Sigmoid colon (tissue), 4 donors: ENCODE measurements around the gene PRKAG2.

Experiments
- CTCF ChIP-seq, 4 experiments: fragments of 450-650 bp in 3 of 4; fragments of 200-600 bp in 1 of 4; IDR thresholded peaks; one replicate each; pipeline ENCODE4 v1.5.1; 2016 to 2019; ENCODE audit warnings: antibody characterized with exemption in 4 of 4, mild to moderate bottlenecking in 3 of 4, moderate library complexity in 2 of 4
- EP300 ChIP-seq, 4 donors: sonication (generic); formaldehyde crosslinking; IDR thresholded peaks; one replicate each; pipeline ENCODE4 v1.6.1; 2017; ENCODE audit warnings: antibody characterized with exemption in 4 of 4

GRCh38 chr7:151641587-151641986 lies 235.3 kb downstream of the PRKAG2 start:
- TF ChIP-seq CTCF (IDR thresholded peaks at IDR 0.05): no peak
- no peak for TF ChIP-seq EP300 (IDR thresholded peaks at IDR 0.05)
